Raji (cell line): ENCODE results near the gene KLHL6.

ENCODE experiments used
- POLR2A ChIP-seq: IDR thresholded peaks from 2 replicates; pipeline ENCODE4 v1.6.1; 2011; ENCODE audit warnings: low read depth, low read length, control low read depth; ENCODE audit not compliant: insufficient read depth

Gene KLHL6

GRCh38 chr3:183487896-183488295 is 67.6 kb downstream of the KLHL6 start:
- no peak for TF ChIP-seq POLR2A

GRCh38 chr3:183487016-183487415 is 68.5 kb downstream of the KLHL6 start:
- TF ChIP-seq POLR2A, result no peak

- TF ChIP-seq POLR2A, result no peak
Measured at GRCh38 chr3:183486472-183486871, 69.0 kb downstream of the KLHL6 start.

GRCh38 chr3:183485585-183485984 is 69.9 kb downstream of the KLHL6 start:
- no peak for TF ChIP-seq POLR2A

- no peak for TF ChIP-seq POLR2A
Measured at GRCh38 chr3:183485093-183485492, 70.4 kb downstream of the KLHL6 start.

- TF ChIP-seq POLR2A, result no peak
Measured at GRCh38 chr3:183484431-183485075, 71.0 kb downstream of the KLHL6 start.

- no peak for TF ChIP-seq POLR2A
Measured at GRCh38 chr3:183481582-183481981, 73.9 kb downstream of the KLHL6 start.

- TF ChIP-seq POLR2A, result no peak
Measured at GRCh38 chr3:183478501-183478900, 77.0 kb downstream of the KLHL6 start.

GRCh38 chr3:183477801-183478456 is 77.6 kb downstream of the KLHL6 start:
- TF ChIP-seq POLR2A, result no peak

GRCh38 chr3:183475016-183475763 is 80.3 kb downstream of the KLHL6 start:
- no peak for TF ChIP-seq POLR2A

GRCh38 chr3:183473969-183474368 is 81.5 kb downstream of the KLHL6 start:
- TF ChIP-seq POLR2A, result no peak

- no peak for TF ChIP-seq POLR2A
Measured at GRCh38 chr3:183472155-183472554, 83.4 kb downstream of the KLHL6 start.

GRCh38 chr3:183468424-183468823 is 87.1 kb downstream of the KLHL6 start:
- TF ChIP-seq POLR2A, result no peak

- TF ChIP-seq POLR2A, result no peak
Measured at GRCh38 chr3:183466575-183466974, 88.9 kb downstream of the KLHL6 start.

- no peak for TF ChIP-seq POLR2A
Measured at GRCh38 chr3:183464480-183464879, 91.0 kb downstream of the KLHL6 start.
